ENCODE results near the gene CHST9.
A peak's percentile ranks its signal among the peaks of the same experiment; 100 is the strongest.
"Not testable (repeated sequence)": the region's sequence is repeated elsewhere in the genome, so short reads cannot be mapped to it uniquely, and the experiment has no call there.

CHST9 gene

DNA sequence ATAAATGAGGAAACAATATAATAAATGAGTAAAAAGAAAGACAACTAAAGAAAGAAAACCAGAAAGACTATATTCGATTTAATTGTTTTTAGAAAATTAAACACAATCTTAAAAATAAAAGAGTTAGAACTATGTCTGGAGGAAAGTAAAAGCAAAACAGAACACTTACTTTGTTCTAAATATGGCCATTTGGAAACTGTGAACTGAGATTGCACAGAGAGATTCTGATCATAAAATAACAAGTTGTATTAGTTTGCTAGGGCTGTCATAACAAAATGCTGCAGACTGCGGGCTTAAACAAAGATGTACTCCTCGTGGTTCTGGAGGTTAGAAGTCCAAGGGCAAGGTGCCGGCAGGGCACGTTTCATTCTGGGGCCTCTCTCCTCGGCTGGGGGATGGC, 191.5 kb downstream of the CHST9 start:
- no peak for DNase-seq

DNA sequence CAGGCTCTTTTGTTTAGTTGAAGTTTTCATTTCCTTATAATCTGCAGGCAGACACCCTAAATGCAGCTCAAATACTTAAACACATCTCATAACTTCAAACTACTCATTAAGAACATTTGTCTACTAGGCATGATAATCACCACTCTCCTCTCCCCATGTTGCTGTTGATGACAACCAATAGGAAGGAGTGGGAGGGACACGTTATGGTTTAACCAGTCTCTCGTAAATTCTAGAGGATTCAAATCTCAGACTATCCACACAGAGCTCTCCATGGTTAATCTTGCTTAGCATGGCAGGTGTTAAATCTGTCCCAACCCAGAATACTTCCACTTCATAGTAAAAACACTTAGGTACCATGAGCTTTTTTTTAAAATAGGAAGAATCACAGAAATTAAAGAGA, 192.2 kb downstream of the CHST9 start:
- no peak for DNase-seq

DNA sequence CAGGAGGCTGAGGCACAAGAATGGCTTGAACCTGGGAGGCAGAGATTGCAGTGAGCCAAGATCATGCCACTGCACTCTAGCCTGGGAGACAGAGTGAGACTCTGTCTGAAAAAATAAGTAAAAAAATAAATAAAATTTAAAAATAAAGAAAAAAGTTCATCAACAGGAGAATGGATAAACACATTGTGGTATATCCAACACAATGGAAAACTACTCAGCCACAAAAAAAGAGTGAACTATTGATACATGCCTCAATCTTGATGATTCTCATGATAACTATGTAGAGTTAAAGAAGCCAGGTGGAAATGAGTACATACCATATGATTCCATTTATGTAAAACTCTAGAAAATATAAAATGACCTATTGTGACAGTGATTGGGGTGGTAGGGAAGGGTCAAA, 195.3 kb downstream of the CHST9 start:
- DNase-seq: no peak

DNA sequence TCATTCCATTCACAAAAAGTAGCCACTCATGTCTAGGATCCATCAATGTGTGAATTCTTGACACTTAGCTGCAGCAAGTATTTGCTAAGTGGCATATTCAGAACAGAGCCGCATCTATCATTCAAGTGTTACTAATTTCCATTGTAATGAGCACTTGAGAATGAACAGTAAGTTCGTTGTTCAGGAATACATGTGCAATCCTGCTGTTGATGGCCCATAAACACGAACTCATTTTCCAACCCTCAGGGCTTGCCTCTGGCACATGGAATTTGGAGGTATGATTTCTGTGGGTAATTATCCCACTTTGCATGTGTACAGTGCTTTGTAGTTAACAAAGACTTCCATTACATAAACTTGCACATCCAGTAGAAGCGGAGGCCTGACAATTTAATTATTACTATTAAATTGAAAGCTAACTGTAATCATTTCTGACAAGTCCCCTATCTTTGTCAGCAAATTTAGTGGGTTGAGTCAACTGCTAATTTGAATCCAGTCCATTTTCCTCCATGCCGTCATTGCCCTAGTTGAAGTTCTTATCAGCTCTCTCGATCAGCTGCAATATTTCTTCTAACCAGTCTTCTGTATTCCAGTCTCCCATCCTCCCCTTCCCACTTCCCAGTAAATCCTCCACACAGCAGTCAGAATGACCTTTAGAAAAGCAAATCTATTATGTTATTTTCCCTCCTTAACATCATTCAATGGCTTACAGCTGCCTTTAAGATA, 203.6 kb downstream of the CHST9 start:
- DNase-seq: no peak

DNA sequence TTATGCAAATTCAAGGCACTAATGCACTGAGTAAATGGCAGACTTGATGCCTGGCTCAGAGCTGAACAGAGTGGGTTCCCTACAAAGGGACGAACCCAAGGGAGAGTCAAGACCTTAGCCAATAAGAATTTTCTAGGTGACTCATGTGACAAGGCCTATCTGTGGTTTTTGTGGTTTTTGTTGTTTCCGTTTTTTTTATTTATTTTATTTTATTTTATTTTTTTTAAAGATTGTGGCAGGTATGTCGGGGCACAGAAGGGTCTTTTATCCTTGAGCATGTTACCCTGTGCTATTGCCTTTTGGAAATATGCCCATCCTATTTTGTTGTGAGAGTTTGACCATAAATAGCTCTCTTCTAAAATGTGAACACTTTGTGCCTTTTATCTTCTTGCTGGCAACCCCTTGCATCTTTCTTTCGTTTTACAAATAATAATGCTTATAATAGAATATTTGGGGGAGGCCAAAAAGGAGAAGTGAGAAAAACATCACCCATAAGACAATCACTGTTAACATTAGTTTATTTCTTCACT, 206.2 kb downstream of the CHST9 start:
- DNase-seq: no peak

DNA sequence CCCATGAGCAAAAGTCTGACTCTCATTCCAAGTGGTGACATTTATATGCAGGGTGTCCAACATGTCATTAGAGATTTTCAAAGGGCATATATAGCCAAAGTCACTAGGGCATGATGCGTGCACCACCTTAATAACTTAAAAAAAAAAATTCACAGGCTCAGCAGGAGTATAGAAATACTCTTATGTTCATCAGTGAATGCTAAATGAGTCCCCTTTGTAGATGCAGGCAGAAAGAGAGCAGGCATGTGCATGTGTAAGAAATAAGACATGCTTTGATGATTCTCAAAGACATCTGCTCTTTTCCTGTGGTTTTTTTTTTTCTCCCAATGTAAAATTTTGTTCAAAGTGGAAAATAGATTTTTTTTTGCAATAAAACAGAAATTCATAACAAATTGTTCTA, 207.3 kb downstream of the CHST9 start:
- DNase-seq: no peak

DNA sequence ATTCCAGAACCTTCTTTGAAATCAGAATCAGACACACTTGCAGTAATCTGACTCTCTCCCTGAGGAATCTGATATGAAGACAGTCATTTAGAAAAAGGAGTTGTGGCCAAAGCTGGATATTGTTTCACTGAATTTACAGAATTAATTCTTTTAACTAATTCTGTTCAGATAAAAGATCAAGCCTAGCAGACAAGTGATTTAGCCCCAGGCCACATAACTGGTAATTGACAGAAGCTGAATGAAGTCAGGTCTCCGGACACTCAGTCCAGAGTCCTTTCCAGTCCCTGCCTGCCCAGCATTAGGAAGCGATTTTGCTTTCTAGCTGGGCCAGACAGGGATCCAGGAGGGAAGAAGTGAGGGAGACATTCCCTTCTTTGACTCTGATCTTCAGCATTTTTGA, 208.9 kb downstream of the CHST9 start:
- no peak for DNase-seq

DNA sequence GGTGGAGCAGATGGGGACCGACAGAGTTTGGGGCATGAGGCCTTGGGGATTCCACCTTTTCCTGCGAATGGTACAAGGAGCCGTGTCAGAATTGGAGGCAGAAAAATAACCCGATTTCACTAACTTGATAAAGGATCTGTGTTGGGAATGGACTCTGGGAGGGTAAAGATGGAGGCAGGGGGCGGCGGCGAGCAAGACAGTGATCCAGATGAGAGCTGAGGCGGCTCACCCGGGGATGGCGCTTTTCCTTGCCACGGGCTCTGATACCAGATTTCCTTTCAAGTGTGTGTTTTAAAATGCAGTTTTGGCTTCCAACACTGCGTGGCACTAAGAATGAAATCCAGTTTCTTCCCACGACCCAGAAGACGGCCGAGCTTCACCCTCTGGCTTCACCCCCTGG, 212.6 kb downstream of the CHST9 start:
- not testable (repeated sequence) for DNase-seq

DNA sequence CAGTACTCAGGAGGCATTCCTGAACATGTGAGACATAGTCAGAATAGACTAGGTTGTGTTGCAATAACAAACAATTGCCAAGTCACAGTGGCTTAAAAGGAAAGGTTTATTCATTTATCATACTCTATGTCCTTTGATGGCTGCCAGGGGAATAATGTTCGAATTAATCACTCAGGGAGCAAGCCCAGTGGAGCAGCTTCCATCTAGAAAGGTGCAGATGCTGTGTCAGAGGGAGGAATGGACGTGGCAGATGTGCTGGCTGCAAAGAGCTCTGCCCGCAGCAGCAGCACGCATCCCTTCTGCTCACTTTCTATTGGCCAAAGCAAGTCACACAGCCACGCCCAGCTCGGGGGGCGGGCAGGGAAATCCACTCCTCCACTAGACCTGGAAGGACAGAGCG, 213.7 kb downstream of the CHST9 start:
- DNase-seq: no peak

DNA sequence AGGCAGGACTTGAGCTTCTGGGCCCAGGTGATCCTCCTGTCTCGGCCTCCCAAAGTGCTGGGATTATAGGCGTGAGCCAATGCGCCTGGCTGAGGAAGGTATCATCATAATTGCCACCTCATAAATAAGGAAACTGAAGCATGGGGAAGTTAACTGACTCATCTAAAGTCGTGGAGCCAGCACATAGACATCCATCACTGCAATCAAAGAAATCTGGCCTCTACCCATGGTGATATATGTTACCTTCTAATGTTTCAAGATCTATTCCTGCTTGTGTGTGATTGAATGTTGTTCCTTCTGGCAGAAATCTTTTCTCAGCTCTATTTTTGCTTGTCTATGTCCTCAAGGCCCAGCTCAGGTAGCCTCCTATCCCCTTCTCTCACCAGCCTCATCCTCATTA, 214.5 kb downstream of the CHST9 start:
- DNase-seq: no peak

DNA sequence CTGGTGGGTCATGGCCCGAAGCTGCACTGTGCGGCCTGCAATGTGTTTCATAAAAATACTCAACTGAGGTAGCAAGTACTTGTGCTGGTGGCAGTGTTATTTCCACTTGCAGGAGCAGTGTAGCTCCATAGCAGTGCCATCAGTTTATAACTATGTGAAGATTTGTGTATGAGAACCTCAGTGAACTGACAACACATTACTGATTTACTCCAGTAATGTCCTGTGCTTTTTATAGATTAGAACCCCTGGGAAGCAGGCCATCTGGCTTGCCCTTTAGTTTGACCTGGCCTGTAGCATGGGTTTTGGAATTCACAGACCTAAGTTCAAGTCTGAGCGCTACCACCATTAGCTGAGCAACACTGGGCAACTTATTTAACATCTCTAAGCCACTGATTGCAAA, 219.9 kb downstream of the CHST9 start:
- no peak for DNase-seq

DNA sequence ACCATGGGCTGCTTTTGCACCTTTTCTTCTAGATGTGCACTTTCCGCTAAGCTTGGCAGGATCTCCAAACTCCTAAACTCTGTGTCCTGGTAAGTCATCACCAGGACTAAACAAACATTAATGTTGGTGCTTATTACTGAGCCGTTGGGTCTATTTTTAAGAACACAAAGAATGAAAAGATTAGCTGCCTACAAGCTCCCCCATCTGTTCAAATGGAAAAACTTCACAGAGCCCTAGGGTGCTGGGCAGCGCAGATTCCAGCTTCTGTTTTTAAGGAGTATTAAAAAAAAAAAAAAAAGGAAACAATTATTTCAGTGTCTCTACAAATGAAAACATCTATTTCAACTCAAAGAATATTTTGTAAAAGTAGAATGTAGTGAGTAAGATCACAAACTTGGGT, 221.8 kb downstream of the CHST9 start:
- DNase-seq: peak; percentile 6

DNA sequence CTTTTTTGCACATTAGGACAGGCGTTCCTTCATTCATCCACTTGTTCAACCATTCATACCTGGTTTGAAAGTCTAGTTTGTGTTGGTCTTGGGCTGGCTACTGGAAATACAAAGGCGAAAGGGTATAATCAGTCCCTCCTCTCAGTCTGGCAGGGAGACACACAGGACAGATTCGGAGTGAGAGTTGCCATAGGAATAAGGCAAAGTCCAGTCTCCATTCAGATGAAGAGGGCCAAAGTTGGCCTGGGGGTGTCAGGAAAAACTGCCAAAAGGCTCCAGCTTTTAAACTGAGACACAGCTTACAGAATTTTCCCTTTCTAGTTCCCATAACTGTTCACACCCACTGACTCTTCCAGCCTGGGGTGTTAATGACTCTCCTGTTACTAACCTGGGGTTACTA, 223.3 kb downstream of the CHST9 start:
- no peak for DNase-seq

DNA sequence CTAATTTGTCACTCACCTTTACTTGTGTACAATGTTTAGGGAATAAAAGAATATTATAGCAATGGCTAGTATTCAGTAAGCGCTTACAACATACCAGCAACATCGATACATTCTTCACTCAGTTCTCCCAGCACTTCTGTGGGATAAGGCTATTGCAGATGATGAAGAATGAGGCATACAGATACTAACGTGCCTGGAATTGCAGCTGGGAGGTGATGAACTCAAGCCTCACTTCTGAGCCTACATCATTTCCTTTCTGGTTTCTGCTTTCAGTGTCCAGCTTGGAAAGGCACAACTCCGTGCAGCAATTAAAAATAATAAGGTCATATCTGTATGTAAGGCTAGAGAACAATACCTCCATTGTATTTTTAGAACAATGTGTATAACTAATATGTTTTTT, 224.2 kb downstream of the CHST9 start:
- DNase-seq: no peak

DNA sequence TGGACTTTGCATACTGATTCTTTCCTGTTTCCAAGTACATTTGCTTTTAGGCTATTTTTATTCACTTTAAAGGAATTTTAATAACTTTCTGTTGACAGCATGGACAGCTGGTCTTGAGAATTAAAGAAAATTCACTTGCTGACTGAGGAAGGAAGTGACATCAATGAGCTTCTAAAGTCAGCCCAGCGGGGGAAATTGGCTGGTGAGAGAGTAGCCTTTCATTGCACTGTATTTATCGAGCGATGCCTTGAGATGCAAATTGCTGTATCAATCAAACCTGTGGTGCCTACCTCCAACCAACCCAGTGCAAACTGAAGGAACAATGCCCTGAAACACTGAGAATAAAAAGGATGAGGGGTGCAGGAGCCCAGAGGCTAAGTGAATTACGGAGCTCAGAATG, 228.2 kb downstream of the CHST9 start:
- no peak for DNase-seq

DNA sequence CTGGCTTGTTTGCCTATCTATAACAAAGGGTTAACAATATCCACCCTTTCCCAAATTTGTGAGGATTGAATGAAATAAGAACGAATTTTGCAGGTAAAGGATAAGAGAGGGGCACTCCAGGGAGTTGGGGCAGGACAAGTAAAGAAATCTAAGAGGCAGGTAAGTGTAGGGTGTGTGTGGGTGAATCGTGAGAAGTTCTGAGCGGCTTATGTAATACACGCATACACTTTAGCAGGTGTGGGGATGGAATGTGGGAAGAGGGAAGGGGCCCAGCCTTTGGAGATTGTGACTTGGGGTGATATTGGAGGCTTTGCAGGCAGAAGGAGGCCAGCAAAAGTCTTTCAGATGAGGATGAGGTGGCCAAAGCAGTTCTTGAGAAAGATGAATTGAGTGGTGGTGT, 236.4 kb downstream of the CHST9 start:
- DNase-seq: no peak

DNA sequence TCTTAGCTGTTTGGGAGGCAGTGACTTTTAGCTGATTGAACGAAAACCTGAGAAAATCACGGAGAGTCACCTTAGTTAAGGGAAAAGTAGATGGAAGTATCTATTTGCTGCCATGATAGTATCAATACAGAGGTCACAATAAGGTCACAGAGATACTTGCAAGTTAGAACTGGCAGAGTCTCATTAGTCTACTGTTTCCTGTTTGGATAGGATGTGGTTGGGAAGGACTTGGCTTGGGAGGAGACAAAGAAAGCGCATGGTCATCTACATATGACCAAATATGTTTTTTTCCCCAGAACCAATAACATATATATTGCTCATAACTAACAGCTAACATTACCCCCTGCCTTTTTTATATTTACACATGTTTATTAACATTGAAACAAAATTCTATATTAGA, 241.2 kb downstream of the CHST9 start:
- DNase-seq: no peak

DNA sequence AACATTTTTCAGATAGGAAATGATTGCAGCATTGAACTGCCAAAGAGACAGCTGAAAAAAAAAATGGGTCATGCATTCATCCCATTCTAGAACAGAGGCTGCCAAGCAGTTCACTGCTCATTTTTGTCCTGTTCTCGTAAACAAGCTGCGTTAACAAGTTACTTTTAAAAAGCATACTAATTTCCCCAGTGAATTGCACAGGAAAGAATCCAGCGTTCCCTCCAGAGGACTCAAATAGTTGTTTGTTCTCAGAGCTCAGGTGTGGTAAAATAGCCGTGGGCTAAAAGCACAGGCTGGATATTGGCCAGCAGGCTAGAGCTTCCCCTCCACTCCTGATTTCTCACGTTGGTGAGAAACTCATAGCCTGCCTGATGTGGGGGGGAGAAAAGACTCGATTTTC, 243.5 kb downstream of the CHST9 start:
- no peak for DNase-seq

DNA sequence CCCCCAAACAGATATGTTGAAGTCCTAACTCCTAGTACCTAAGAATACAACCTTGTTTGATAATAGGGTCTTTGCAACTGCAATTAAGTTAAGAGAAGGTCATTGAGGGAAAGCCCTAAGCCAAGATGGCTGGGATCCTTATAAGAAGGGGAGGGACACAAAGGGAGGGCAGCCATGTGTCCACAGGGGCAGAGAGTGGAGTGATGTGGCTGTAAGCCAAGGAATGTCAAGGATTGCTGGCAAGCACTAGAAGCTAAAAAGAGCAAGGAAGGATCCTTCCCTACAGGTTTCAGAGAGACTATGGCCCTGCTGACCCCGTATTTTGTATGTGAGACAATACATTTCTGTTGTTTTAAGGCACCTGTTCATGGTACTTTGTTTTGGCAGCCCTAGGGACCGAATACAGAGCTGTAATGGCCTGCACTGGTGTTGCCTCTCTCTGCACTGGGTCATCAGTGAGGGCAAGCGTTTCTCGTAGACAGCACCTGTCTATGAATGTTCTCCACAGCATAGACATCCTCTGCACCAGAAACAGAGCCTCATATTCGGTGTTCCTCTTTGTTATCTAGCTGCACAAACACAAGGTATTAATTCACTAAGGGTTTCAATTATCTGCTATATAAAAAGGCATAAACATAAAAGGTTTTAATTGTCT, 244.2 kb downstream of the CHST9 start:
- DNase-seq: no peak

DNA sequence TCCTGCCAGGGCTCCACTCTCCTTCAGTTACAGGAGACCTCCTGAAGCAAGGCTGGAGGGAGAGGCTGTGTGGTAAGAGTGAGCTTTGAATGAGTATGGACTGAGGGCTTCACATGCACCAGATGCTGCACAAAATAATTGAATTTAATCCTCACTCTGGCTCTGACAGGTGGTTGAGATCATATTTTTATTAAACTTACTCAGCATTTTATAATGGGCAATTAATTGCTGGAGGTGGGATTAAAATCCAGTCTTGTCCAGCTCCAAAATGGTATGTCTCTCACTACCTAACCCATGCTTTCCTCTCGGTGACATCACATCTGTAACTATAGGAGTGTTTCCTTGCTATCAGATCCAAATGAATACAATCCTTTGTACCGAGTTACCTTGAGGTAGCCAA, 253.4 kb downstream of the CHST9 start:
- DNase-seq: no peak

DNA sequence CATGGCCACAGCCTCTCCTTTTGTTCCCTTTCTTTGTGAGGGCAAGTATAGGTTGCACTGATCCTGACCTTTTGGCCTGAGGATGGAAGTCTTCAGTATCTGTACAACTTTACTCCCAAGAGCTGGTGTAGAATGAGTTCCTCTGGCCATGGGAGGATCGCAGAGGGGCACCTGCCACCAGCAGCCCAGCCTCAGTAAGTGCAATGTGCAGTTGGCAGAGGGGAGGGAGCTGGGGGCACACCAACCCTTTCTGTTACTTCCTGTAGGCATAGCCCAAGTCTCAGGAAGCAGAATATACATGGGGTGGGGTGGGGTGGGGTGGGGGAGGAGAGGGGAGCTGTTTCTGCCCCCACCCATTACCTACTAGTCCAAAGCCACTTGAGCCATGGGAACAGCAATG, 254.5 kb downstream of the CHST9 start:
- no peak for DNase-seq

DNA sequence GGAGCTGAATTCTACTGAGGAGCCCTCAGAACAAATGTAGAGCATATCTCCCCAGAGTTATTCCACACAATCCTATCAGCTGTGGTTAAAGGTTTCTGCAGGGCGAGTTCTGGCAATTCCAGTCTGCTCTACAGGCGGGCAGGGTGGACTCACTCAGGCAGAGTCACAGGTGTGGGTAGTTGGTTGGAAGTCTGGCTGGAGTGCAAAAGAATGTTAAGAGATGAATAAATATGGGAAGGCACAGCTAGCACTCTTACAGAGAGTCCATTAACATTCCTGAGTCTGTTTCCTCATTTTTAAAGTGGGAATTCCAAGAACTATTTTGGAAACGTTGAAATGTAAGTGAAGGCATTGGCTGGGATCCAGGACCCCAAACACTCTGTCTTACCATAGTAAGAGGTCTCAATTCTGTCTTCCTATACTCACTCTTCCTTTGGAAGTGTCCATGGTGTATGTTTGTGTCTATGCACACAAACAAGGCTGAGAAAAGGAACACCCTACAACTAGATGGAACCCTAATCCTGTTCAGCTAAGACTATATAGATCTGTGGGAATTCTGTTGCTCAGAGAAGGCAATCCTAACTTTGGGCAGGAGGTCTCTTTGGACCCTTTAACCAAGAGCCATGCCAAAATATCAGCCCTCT, 256.3 kb downstream of the CHST9 start:
- DNase-seq: no peak

DNA sequence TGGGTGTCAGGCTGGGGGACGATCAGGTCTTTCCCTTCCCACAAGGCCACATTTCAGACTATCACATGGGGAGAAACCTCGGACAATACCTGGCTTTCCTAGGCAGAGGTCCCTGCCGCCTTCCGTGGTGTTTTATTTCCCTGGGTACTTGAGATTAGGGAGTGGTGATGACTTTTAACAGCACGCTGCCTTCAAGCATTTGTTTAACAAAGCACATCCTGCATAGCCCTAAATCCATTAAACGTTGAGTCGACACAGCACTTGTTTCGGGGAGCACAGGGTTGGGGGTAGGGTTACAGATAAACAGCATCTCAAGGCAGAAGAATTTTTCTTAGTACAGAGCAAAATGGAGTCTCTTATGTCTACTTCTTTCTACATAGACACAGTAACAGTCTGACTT, 257.3 kb downstream of the CHST9 start:
- DNase-seq: not testable (repeated sequence)

DNA sequence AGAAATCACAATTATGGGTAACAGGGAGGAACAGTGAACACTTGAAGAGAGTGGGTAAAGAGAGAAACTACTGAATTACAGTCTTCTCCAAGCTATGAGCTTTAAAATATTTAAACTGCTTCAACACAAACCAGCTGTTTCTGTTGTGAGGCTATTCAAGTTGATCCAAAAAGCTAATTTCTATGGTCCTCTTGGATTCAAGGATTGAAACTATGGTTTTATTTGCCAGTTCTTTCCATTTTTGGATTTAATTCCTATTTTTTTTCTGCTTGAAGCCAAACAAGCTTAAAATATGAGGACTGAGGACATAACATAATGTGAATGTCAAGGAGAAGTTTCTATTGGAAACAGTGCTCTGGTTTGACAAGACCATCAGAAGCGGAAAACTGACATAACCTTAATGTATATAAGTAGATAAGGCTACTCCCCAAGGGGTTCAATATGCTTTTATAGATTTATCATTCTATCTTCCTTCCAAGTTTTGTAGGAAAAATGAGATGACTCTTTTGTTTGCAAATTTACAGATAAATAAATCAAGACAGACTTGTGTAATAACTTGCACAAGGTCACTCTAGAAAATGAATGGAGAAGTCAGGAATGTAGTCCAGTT, 258.9 kb downstream of the CHST9 start:
- DNase-seq: no peak

All from SHP77 treated with DMSO at 0.1 percent for 48 hours (cell line).